Glutamatergic neuron (in vitro differentiated cells): ENCODE data around the gene TMEM134. TPM values are rescaled to one million over a fixed set of nuclear protein-coding genes. Genes with fewer than 3 reads are reported as not detected.
A peak's percentile ranks its signal among the peaks of the same experiment; 100 is the strongest.
"Not testable (repeated sequence)": the region's sequence is repeated elsewhere in the genome, so short reads cannot be mapped to it uniquely, and the experiment has no call there.

Source experiments
- DNase-seq: peaks from one replicate; pipeline ENCODE4 v3.0.0; 2022
- H3K27ac Mint-ChIP-seq: one replicate; pipeline ENCODE4 v1.8.0; 2020; ENCODE audit warnings: mild to moderate bottlenecking, mixed read lengths, inconsistent platforms; ENCODE audit not compliant: unreplicated experiment
- H3K27me3 Mint-ChIP-seq: one replicate; pipeline ENCODE4 v1.8.0; 2020; ENCODE audit warnings: mild to moderate bottlenecking, moderate library complexity, mixed read lengths, inconsistent platforms; ENCODE audit not compliant: unreplicated experiment
- H3K36me3 Mint-ChIP-seq: one replicate; pipeline ENCODE4 v1.8.0; 2020; ENCODE audit warnings: mild to moderate bottlenecking, mixed read lengths, inconsistent platforms; ENCODE audit not compliant: unreplicated experiment
- H3K4me1 Mint-ChIP-seq: one replicate; pipeline ENCODE4 v1.8.0; 2020; ENCODE audit warnings: mild to moderate bottlenecking, low read depth, mixed read lengths, inconsistent platforms; ENCODE audit not compliant: unreplicated experiment
- H3K4me3 Mint-ChIP-seq: one replicate; pipeline ENCODE4 v1.8.0; 2020; ENCODE audit warnings: mild to moderate bottlenecking, mixed read lengths, inconsistent platforms; ENCODE audit not compliant: unreplicated experiment
- H3K9me3 Mint-ChIP-seq: one replicate; pipeline ENCODE4 v1.8.0; 2020; ENCODE audit warnings: mild to moderate bottlenecking, moderate library complexity, mixed read lengths, inconsistent platforms; ENCODE audit not compliant: unreplicated experiment
- long read RNA-seq: library from polyadenylated mRNA; unstranded; transcript quantifications from one replicate; pipeline ENCODE4 v2.0.0, GENCODE V29; 2020; ENCODE audit not compliant: unreplicated experiment
- total RNA-seq: library from RNA; stranded (reverse); fragmentation: NEBNext Ultra II Directional; extraction: Animal tissue kit (Norgen Biotek cat#: 25700); gene quantifications from one replicate; pipeline ENCODE4 v1.2.1, GENCODE V29; 2021; ENCODE audit not compliant: unreplicated experiment
- TF ChIP-seq, protein P1 (sequence below): fragments of 200-600 bp; sonication (generic); IDR thresholded peaks from one replicate; pipeline ENCODE4 v1.5.0; 2021; ENCODE audit not compliant: partially characterized antibody, unreplicated experiment

The TMEM134 gene, protein sequence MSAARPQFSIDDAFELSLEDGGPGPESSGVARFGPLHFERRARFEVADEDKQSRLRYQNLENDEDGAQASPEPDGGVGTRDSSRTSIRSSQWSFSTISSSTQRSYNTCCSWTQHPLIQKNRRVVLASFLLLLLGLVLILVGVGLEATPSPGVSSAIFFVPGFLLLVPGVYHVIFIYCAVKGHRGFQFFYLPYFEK
- total RNA-seq: 41.9 TPM
- long read RNA-seq, partial matches to known transcripts: 0 of 14 reads
- long read RNA-seq, other reads (novel, unspliced or antisense): 9 of 14 reads

DNA sequence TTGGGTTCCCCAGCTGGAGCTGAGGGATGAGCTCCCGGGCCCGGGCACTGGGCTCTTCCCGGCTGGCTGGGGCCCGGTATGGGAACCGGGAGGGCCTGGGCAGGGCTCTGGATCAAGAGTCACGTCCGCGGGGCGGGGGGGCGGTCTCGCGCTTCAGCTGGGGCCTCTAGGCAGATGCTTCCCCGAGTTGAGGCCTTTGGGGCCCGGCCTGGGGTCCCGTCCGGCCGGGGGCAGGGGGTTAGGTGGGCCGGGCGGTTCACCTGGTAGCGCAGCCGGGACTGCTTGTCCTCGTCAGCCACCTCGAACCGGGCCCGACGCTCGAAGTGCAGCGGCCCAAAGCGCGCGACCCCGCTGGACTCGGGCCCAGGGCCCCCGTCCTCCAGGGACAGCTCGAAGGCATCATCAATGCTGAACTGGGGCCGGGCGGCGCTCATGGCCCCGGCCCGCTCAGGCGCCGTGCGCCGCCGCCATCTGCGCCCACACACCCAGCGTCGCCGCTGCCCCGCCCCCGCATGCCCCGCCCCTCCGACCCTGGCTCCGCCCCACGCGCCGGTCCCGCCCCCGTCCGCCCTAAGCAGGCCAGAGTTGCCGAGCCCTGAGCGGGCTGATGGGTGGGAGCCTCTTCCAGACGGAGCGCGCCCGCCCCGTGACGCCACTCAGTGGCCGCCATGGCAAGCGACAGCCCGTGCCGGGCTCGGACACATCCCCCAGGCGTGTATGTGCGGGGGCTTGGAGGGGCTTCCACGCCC, at the start of gene TMEM134:
TMEM134 (minus strand) TSS at position 493 of the 749 bp plus-strand sequence; CDS start at position 434, 59 bp downstream.
- Mint-ChIP-seq H3K4me1 (peaks cover 4% of the 10 kb centered on the region), H3K36me3 (no peaks in the 10 kb centered on the region), H3K27me3 (peaks cover 8% of the 10 kb centered on the region), H3K4me3 (peak within 1 kb of the TSS; percentile 89), H3K9me3 (peaks cover 7% of the 10 kb centered on the region), H3K27ac (peak within 1 kb of the TSS; percentile 84)
- peak; percentile 95 for DNase-seq
- TF ChIP-seq, protein P1, sequence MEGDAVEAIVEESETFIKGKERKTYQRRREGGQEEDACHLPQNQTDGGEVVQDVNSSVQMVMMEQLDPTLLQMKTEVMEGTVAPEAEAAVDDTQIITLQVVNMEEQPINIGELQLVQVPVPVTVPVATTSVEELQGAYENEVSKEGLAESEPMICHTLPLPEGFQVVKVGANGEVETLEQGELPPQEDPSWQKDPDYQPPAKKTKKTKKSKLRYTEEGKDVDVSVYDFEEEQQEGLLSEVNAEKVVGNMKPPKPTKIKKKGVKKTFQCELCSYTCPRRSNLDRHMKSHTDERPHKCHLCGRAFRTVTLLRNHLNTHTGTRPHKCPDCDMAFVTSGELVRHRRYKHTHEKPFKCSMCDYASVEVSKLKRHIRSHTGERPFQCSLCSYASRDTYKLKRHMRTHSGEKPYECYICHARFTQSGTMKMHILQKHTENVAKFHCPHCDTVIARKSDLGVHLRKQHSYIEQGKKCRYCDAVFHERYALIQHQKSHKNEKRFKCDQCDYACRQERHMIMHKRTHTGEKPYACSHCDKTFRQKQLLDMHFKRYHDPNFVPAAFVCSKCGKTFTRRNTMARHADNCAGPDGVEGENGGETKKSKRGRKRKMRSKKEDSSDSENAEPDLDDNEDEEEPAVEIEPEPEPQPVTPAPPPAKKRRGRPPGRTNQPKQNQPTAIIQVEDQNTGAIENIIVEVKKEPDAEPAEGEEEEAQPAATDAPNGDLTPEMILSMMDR: no peak

DNA sequence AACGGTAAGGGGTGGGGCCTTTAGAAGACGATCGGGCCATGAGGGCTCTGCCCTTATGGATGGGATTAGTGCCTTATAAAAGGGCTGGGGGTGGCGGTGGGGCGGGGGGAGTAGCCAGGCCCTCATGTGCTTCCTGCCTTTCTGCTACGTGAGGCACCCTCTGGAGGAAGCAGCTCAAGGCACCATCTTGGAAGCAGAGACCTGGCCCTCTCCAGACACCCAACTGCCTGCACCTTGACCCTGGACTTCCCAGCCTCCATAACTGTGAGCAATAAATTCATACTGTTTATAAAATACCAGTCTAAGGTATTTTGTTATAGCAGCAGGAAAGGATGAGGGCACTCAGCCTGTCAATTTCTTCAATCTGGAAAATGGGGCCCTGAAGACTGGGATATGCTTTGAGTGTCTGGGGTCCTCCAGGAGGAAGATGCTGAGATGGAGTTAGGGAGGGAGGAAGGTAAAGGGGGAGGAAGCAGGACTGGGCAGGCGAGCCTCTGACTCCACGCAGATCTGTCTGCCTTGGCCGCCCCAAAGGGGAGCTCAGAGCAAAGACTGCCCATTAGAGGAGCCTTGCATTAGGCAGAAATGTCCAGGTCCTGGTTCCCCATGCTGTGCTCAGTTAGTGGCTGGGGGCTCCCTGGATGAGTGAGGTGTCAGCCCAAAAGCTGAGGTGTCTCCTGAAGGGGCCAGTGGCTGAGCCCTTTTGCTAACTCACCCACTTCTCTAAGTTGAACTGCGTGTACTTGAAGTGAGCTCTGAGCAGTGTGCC, 48.9 kb upstream of the TMEM134 start:
- no peak overlapping the region for H3K4me3 Mint-ChIP-seq
- no peak overlapping the region for H3K27ac Mint-ChIP-seq
- TF ChIP-seq, protein P1: no peak
- H3K36me3 Mint-ChIP-seq: no peaks in the 10 kb centered on the region
- no peaks in the 10 kb centered on the region for H3K4me1 Mint-ChIP-seq
- DNase-seq: no peak
- H3K27me3 Mint-ChIP-seq: peaks cover 9% of the 10 kb centered on the region
- no peaks in the 10 kb centered on the region for H3K9me3 Mint-ChIP-seq

DNA sequence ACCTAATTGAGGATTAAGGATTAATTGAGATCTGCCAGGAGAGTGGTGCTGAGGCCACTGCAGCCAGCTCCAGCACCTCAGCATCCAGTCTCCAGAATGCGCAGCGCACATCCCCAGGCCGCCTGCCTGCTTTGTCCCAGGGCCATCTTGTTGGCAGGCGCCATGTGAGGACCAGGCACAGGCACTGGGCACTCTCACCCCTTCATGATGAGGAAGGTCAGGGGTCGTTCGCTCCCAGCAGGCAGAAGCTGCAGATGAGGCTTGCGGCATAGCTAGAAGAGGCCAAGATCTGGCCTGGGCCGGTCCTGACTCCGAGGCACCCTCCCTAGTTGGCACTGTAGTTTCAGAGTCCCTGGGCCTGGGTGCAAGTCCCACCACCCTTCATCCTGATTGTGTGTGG, 47.8 kb upstream of the TMEM134 start:
- TF ChIP-seq, protein P1: no peak
- Mint-ChIP-seq H3K27ac (no peak overlapping the region), H3K4me3 (no peak overlapping the region), H3K36me3 (no peaks in the 10 kb centered on the region), H3K4me1 (no peaks in the 10 kb centered on the region), H3K27me3 (peaks cover 7% of the 10 kb centered on the region), H3K9me3 (no peaks in the 10 kb centered on the region)
- DNase-seq: no peak

DNA sequence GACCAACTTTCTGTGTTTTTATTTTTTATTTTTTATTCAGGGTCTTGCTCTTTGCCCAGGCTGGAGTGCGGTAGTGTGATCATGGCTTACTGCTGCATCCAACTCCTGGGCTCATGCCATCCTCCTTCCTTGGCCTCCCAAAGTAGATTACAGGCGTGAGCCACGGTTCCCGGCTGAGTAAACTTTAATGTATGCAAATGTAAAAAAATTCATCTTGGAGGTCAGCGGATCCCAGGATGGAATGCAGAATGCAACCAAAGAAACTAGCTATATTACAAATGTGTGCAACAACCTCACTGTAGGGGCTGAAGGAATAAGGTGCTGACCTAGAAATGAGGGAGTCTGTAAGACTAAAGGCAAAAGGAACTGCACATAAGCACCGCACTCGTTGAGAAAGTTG, 45.1 kb upstream of the TMEM134 start:
- H3K9me3 Mint-ChIP-seq: peaks cover 1% of the 10 kb centered on the region
- no peak overlapping the region for H3K4me3 Mint-ChIP-seq
- no peaks in the 10 kb centered on the region for H3K36me3 Mint-ChIP-seq
- no peak overlapping the region for H3K27ac Mint-ChIP-seq
- DNase-seq: no peak
- H3K4me1 Mint-ChIP-seq: peaks cover 1% of the 10 kb centered on the region
- TF ChIP-seq, protein P1: no peak
- H3K27me3 Mint-ChIP-seq: peaks cover 14% of the 10 kb centered on the region

DNA sequence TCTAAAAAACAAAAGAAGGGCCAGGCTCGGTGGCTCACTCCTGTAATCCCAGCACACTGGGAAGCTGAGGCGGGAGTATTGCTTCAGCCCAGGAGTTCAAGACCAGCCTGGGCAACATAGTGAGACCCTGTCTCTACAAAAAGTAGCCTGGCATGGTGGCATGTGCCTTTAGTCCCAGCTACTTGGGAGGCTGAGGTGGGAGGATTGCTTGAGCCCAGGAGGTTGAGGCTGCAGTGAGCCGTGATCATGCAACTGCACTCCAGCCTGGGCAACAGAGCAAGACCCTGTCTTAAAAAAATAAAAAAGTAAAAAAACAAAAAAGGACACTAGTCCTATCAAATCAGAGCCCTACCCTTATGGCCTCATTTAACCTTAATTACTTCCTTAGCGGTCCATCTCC, 42.5 kb upstream of the TMEM134 start:
- H3K27me3 Mint-ChIP-seq: peaks cover 16% of the 10 kb centered on the region
- not testable (repeated sequence) for H3K9me3 Mint-ChIP-seq, H3K4me3 Mint-ChIP-seq, H3K27ac Mint-ChIP-seq, H3K4me1 Mint-ChIP-seq, H3K36me3 Mint-ChIP-seq, DNase-seq
